ENCODE results near the gene KBTBD12.
"Not testable (repeated sequence)": the region's sequence is repeated elsewhere in the genome, so short reads cannot be mapped to it uniquely, and the experiment has no call there.

The KBTBD12 gene

GRCh38 chr3:127900536-127900935, 14.5 kb upstream of the KBTBD12 start:
- intact Hi-C loops (cut with DNase I): no loop called here
- DNase-seq: no peak

GRCh38 chr3:127902486-127902885, 12.5 kb upstream of the KBTBD12 start:
- DNase-seq: no peak
- intact Hi-C loops (cut with DNase I): no loop called here

GRCh38 chr3:127903611-127904375, 11.2 kb upstream of the KBTBD12 start:
- no peak for DNase-seq
- intact Hi-C loops (cut with DNase I): no loop called here

DNA sequence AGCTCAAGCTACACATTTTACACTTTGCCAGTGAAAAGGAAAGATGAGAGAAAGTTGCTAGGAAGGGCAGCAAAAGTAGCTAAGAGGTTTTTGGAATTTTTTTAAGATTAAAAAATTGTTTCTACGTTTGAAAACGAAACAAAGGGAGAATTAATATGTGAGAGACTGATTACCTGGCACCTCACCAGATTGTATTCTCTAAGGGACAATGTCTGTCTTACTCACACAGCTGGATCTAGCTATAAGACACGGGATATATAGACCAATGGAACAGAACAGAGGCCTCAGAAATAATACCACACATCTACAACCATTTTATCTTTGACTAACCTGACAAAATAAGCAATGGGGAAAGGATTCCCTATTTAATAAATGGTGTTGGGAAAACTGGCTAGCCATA, 9.5 kb upstream of the KBTBD12 start:
- intact Hi-C loops (cut with DNase I): no loop called here
- no peak for DNase-seq

DNA sequence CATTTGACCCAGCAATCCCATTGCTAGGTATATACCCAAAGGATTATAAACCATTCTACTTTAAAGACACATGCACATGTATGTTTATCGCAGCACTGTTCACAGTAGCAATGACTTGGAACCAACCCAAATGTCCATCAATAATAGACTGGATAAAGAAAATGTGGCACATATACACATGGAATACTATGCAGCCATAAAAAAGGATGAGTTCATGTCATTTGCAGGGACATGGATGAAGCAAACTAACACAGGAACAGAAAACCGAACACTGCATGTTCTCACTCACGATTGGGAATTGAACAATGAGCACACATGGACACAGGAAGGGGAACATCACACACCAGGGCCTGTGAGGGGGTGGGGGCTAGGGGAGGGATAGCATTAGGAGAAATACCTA, 8.4 kb upstream of the KBTBD12 start:
- DNase-seq; intact Hi-C loops (cut with DNase I): not testable (repeated sequence)

GRCh38 chr3:127908202-127908601, 6.8 kb upstream of the KBTBD12 start:
- intact Hi-C loops (cut with DNase I): no loop called here
- peak in 2 of 42 donors; percentile 8 to 35 for DNase-seq

DNA sequence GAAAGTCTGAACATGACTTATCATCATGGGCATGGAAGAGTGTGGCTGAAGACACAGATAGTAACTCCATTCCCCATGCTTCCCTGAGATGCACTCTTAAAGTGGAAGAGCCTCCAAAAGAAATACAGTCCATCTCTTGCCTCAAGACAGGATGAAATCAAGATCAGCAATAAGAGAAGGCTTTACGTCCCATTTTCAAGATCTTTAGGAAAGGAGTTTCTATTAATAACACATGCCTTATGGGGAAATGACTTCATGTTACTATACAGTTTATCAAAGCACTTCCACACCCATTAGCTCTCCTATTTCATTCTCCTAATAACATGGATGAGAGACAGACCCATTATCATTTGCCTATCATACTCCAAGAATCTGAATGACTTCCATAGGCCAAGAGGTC, 6.1 kb upstream of the KBTBD12 start:
- no peak for DNase-seq
- intact Hi-C loops (cut with DNase I): no loop called here

- DNase-seq: peak in 1 of 42 donors; percentile 41
- intact Hi-C loops (cut with DNase I): no loop called here
Observed at GRCh38 chr3:127909646-127910045, 5.4 kb upstream of the KBTBD12 start.

GRCh38 chr3:127911421-127911931, 3.6 kb upstream of the KBTBD12 start:
- intact Hi-C loops (cut with DNase I): no loop called here
- DNase-seq: peak in 1 of 42 donors; percentile 44

DNA sequence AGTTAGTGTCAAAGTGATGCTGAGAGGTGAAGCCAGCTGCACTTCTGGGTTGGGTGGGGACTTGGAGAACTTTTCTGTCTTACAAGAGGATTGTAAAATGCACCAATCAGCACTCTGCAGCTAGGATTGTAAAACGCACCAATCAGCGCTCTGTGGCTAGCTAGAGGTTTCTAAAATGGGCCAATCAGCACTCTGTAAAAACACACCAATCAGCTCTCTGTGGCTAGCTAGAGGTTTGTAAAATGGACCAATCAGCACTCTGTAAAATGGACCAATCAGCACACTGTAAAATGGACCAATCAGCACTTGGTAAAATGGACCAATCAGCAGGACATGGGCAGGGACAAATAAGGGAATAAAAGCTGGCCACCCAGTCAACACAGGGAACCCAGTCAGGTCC, 1.2 kb upstream of the KBTBD12 start:
- intact Hi-C loops (cut with DNase I); DNase-seq: not testable (repeated sequence)

DNA sequence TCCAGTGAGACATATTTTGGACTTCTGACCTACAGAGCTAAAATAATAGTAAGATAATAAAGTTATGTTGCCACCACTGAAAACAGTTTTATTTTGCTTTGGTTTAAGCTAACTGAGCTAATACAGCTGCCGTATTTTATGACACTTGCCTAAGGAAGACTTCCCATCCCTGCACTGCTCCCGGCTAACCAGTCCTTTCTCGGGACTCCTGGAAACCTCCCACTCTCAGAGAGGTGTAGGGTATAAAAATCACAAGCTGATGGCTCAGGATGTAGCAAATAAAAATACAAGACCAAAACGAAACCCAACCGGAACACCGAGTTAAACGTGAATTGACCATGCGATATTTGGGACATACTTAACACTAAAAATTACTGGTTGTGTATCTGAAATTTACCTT, 448 bp upstream of the KBTBD12 start:
- intact Hi-C loops (cut with DNase I): no loop called here
- DNase-seq: peak in 1 of 42 donors; percentile 30

GRCh38 chr3:127915937-127916493, 983 bp downstream of the KBTBD12 start:
- intact Hi-C loops (cut with DNase I): no loop called here
- DNase-seq: peak in 1 of 42 donors; percentile 37

DNA sequence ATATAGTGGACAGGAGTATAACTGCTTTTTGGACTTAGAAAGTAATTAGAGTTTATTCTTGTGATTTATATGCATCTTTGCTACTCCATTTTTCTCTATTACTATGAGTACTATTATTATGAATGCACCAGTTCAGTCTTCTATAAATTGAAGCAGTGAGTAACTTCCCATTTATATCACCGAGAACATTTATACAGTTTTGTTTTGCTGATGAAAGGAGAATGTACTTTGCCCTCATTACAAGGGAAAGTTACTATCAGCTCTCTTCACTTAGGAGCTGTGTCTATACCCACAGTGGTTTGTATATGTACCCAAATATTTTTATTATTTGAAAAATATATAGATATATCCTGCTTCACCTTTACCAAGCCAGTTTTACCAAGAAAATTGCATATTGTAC, 5.7 kb downstream of the KBTBD12 start:
- no peak for DNase-seq
- intact Hi-C loops (cut with DNase I): no loop called here

GRCh38 chr3:127923611-127924010, 8.6 kb downstream of the KBTBD12 start:
- intact Hi-C loops (cut with DNase I): no loop called here
- no peak for DNase-seq

DNA sequence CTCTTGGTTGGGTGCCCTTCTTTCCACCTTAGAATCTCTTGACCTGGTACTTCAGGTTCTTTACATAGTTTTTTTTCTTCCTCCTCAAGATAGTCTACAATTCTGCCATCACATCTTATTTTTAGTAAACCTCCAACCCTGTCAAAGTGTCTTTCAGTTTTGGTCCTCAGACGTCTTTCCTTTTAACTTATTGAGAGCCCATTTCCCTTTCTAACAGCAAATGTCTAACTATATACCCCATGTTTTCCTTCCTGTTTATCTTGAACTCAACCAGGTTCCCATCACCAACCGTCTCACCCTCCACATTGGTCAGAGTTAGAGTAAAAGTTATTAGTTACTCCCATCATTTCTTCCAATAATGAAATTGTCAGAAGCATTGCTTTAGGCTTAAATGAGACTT, 10.4 kb downstream of the KBTBD12 start:
- intact Hi-C loops (cut with DNase I): no loop called here
- DNase-seq: no peak

DNA sequence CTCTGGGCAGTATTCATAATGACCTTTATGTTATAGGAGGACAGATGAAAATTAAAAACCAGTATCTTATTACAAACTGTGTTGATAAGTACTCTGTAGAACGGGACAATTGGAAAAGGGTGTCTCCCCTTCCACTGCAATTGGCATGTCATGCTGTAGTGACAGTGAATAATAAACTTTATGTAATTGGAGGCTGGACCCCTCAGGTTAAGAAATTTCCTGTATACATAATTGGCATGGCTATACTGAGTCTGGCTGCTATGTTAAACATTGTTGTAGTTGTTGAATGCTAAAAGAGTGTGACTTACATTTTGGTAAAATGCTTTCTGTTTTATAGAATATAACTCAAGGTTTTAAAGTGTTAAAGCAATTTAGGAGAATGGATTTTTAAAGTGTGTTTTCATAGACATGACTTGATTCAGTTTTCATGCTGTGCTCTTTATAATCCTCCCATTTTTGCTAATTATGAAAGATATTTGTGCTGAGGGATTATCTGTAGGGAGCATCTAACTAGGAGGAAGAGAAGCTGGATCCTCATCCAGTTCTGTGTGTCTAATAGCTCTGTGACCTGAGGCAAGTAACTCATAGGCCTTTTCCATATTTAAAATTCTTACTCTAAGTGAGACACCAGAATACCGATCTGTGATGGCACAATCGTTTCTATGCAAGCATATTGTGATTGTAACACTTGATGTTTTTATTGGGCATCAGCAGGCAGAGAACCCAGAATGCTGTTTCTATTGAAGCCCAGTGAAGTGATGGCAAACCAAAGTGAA, 13.0 kb downstream of the KBTBD12 start:
- intact Hi-C loops (cut with DNase I): no loop called here
- no peak for DNase-seq

DNA sequence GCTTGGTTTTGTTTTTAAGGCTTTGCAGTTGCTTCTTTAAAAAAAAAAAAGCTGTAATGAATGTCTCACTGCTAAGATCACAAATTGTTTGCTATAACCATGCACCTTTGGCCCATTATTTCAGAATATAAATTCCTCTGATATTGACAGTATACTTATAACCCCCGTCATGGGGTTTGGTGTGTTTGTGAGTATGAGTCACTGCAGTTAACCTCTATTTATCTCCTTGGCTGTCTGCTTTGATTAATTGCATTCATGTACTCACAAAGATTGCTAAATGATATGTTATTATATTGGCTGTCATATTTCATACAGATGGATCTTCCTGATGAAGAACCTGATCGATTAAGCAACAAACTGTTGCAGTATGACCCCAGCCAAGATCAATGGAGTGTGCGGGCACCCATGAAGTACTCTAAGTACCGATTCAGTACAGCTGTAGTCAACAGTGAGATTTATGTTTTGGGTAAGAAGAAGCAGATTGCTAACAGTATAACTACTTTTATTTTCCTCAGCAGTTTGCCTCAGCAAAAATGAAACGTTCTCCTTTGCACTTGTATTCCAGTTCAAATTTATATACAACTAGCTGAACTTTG, 14.9 kb downstream of the KBTBD12 start:
- intact Hi-C loops (cut with DNase I): no loop called here
- no peak for DNase-seq

DNA sequence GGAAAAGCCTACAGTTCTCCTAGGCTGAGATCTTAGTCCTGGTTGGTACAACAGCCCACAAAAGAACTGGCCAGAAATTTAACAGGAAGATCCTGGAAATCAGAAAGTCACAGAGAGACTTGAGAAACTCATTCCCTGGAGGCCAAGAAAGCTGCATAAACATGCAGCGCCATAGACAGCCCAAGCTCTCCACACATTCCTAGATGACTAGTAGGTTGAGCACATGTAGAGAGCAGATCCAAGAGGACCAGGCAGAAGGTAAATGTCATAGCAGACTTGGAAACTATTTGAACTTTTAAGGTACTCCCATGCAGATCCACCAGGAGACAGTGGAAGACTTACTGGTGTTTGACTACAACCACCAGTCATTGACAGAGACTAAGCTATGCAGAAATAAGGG, 18.4 kb downstream of the KBTBD12 start:
- intact Hi-C loops (cut with DNase I): no loop called here
- no peak for DNase-seq

GRCh38 chr3:127938800-127939199, 23.8 kb downstream of the KBTBD12 start:
- DNase-seq: no peak
- intact Hi-C loops (cut with DNase I): no loop called here

DNA sequence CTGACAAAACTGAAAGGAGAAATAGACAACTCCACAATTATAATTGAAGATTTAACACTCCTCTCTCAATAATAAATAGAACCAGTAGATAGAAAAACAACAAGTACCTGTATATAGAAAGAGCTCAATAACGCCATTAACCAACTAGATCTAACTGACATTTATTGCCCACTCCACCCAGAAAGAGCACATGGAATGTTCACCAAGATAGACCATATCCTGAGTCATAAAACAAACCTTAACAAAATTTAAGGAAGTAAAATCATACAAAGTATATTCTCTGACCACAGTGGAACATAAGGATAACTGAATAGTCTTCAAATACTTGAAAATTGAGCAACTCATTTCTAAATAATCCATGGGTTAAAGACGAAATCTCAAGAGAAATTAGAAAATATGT, 25.1 kb downstream of the KBTBD12 start:
- intact Hi-C loops (cut with DNase I): no loop called here
- no peak for DNase-seq

Data from head of caudate nucleus (tissue), 42 donors.